ENCODE results near the gene EFCAB8. TPM values are rescaled to one million over a fixed set of nuclear protein-coding genes. Genes with fewer than 3 reads are reported as not detected.
"Not testable (repeated sequence)": the region's sequence is repeated elsewhere in the genome, so short reads cannot be mapped to it uniquely, and the experiment has no call there.

EFCAB8 gene
- total RNA-seq, 1 experiment from 2014 or later = 0.09 TPM

DNA sequence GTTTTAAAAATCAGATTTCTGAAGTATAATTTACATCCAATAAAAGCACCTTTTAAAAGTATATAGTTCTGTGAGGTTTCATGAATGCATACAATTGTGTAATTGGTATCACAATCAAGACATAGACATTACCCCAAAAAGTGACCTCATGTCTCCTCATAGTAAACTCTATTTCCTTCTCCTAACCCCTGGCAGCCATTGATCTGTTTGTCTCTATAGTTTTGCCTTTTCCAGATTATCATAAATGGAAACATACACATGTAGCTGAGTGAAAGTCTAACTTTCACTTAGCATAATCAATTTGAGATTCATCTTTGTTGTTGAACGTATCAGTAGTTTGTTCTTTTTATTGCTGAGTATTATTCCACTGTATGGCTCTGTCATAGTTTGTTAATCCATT lies 87.9 kb downstream of the EFCAB8 start:
- no peaks in the 10 kb centered on the region for H3K9me3 ChIP-seq (ENCODE audit: control insufficient read depth, low read depth, low read length)
- H3K9ac ChIP-seq (ENCODE audit: extremely low read depth, insufficient read length, low read length) = no peak overlapping the region
- H2AK5ac ChIP-seq (ENCODE audit: insufficient read length, low read length) = no peak overlapping the region
- no peaks in the 10 kb centered on the region for H4K20me1 ChIP-seq (ENCODE audit: control insufficient read depth, insufficient read depth, insufficient read length)
- no peak overlapping the region for H3K27ac Mint-ChIP-seq
- no peak overlapping the region for H3K27ac ChIP-seq (ENCODE audit: insufficient read length, low read depth, low read length)
- no peak overlapping the region for H2BK20ac ChIP-seq (ENCODE audit: low read depth, low read length, poor library complexity, severe bottlenecking)
- no peak overlapping the region for H2BK5ac ChIP-seq (ENCODE audit: insufficient read length, low read length)
- no peak overlapping the region for H3K56ac ChIP-seq (ENCODE audit: insufficient read length, low read depth, low read length)
- no peak overlapping the region for H3K4me2 ChIP-seq (ENCODE audit: insufficient read depth, insufficient read length, low read length)
- H3T11ph ChIP-seq (ENCODE audit: low read length) = no peak overlapping the region
- no peak overlapping the region for H4K8ac ChIP-seq (replicated peaks; ENCODE audit: insufficient read length, low read depth, low read length)
- no peak overlapping the region for H3K4ac ChIP-seq (ENCODE audit: low read depth, low read length)
- no peaks in the 10 kb centered on the region for H3K79me1 ChIP-seq (ENCODE audit: insufficient read depth, low read depth, low read length, poor library complexity, severe bottlenecking)
- H3K27me3 Mint-ChIP-seq (ENCODE audit: low read depth) = peaks cover 82% of the 10 kb centered on the region
- no peaks in the 10 kb centered on the region for H3K79me2 ChIP-seq (ENCODE audit: insufficient read depth, low read length)
- no peak overlapping the region for H2AFZ ChIP-seq (ENCODE audit: low read length)
- H2BK12ac ChIP-seq (ENCODE audit: insufficient read length, low read depth, low read length) = no peak overlapping the region
- no peaks in the 10 kb centered on the region; the same call in 1 of the 2 replicates for H3K4me1 ChIP-seq (ENCODE audit: insufficient read depth, low read length)
- no CpG with 5 or more reads among the region's 1 CpG for WGBS (ENCODE audit: extremely low coverage, insufficient read length, low lambda C conversion rate)
- no peak overlapping the region for H2BK15ac ChIP-seq (ENCODE audit: low read depth, low read length)
- H3K23ac ChIP-seq (ENCODE audit: insufficient read length, low read depth, low read length) = no peak overlapping the region
- DNase-seq = no peak
- TF ChIP-seq, protein P1, sequence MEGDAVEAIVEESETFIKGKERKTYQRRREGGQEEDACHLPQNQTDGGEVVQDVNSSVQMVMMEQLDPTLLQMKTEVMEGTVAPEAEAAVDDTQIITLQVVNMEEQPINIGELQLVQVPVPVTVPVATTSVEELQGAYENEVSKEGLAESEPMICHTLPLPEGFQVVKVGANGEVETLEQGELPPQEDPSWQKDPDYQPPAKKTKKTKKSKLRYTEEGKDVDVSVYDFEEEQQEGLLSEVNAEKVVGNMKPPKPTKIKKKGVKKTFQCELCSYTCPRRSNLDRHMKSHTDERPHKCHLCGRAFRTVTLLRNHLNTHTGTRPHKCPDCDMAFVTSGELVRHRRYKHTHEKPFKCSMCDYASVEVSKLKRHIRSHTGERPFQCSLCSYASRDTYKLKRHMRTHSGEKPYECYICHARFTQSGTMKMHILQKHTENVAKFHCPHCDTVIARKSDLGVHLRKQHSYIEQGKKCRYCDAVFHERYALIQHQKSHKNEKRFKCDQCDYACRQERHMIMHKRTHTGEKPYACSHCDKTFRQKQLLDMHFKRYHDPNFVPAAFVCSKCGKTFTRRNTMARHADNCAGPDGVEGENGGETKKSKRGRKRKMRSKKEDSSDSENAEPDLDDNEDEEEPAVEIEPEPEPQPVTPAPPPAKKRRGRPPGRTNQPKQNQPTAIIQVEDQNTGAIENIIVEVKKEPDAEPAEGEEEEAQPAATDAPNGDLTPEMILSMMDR (conservative IDR thresholded peaks at IDR 0.05) = no peak
- H3K18ac ChIP-seq (ENCODE audit: insufficient read length, low read depth, low read length) = no peak overlapping the region
- H3K23me2 ChIP-seq (ENCODE audit: insufficient read length, low read depth, low read length, poor library complexity, severe bottlenecking) = no peaks in the 10 kb centered on the region
- peaks cover 12 to 14% of the 10 kb centered on the region in 2 experiments for H3K4me1 Mint-ChIP-seq
- no peak overlapping the region for H2BK120ac ChIP-seq (ENCODE audit: low read depth, low read length, poor library complexity, severe bottlenecking)
- no peak overlapping the region for H3K4me3 Mint-ChIP-seq
- no peak overlapping the region for H4K91ac ChIP-seq (ENCODE audit: insufficient read length, low read depth, low read length)
- H3K14ac ChIP-seq (ENCODE audit: insufficient read depth, low read length) = no peak overlapping the region
- peaks cover 5% of the 10 kb centered on the region; the same call in 1 of the 2 replicates for H3K27me3 ChIP-seq (ENCODE audit: insufficient read depth, low read length)
- H4K5ac ChIP-seq (ENCODE audit: insufficient read length, low read depth, low read length) = no peak overlapping the region
- peaks cover 0 to 15% of the 10 kb centered on the region in 2 experiments; a peak in 3 of 5 replicates for H3K9me3 Mint-ChIP-seq
- no peaks in the 10 kb centered on the region for H3K36me3 Mint-ChIP-seq (ENCODE audit: insufficient read depth in 1 of 3, low read depth in 3 of 3)

DNA sequence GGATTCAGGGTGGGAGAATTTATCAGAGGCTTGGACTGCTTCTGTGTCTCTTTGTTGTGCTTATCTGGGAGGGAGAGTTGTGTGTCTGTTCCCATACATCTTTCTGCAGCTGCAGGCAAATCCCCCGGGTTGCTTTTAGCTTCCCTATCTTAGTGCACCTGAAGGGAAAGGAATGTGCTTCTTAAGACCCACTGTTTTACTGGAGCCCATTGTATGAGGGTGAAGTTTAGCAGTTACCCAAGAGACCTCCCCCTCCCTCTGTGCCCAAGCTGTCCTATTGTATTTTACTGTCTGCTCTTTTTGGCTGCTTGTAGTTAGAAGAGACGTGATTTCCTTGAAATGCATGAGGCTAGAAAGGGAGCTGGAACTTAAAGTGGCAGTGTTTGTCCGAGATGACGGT lies 91.8 kb downstream of the EFCAB8 start:
- H2BK5ac ChIP-seq (ENCODE audit: insufficient read length, low read length); H3K4me3 Mint-ChIP-seq; H2BK20ac ChIP-seq (ENCODE audit: low read depth, low read length, poor library complexity, severe bottlenecking); H2BK12ac ChIP-seq (ENCODE audit: insufficient read length, low read depth, low read length); H3K27me3 ChIP-seq (ENCODE audit: insufficient read depth, low read length); H2BK15ac ChIP-seq (ENCODE audit: low read depth, low read length); H3K4me1 ChIP-seq (ENCODE audit: insufficient read depth, low read length); H4K8ac ChIP-seq (replicated peaks; ENCODE audit: insufficient read length, low read depth, low read length); H3K56ac ChIP-seq (ENCODE audit: insufficient read length, low read depth, low read length); H3K4me2 ChIP-seq (ENCODE audit: insufficient read depth, insufficient read length, low read length); H4K20me1 ChIP-seq (ENCODE audit: control insufficient read depth, insufficient read depth, insufficient read length); H3K23me2 ChIP-seq (ENCODE audit: insufficient read length, low read depth, low read length, poor library complexity, severe bottlenecking); H2AFZ ChIP-seq (ENCODE audit: low read length); H3K79me1 ChIP-seq (ENCODE audit: insufficient read depth, low read depth, low read length, poor library complexity, severe bottlenecking); H3K27ac ChIP-seq (ENCODE audit: insufficient read length, low read depth, low read length); H3T11ph ChIP-seq (ENCODE audit: low read length); H4K91ac ChIP-seq (ENCODE audit: insufficient read length, low read depth, low read length); H3K14ac ChIP-seq (ENCODE audit: insufficient read depth, low read length); H3K4ac ChIP-seq (ENCODE audit: low read depth, low read length); H3K79me2 ChIP-seq (ENCODE audit: insufficient read depth, low read length); H3K23ac ChIP-seq (ENCODE audit: insufficient read length, low read depth, low read length); H2AK5ac ChIP-seq (ENCODE audit: insufficient read length, low read length); H2BK120ac ChIP-seq (ENCODE audit: low read depth, low read length, poor library complexity, severe bottlenecking); H3K9me3 ChIP-seq (ENCODE audit: control insufficient read depth, low read depth, low read length); H4K5ac ChIP-seq (ENCODE audit: insufficient read length, low read depth, low read length); H3K9ac ChIP-seq (ENCODE audit: extremely low read depth, insufficient read length, low read length); H3K27ac Mint-ChIP-seq; H3K36me3 Mint-ChIP-seq (ENCODE audit: insufficient read depth in 1 of 3, low read depth in 3 of 3); DNase-seq; H3K18ac ChIP-seq (ENCODE audit: insufficient read length, low read depth, low read length): not testable (repeated sequence)
- Mint-ChIP-seq H3K27me3 (ENCODE audit: low read depth) (peaks cover 98% of the 10 kb centered on the region), H3K9me3 (peaks cover 4 to 27% of the 10 kb centered on the region in 2 experiments; a peak in 4 of 5 replicates), H3K4me1 (peaks cover 12 to 14% of the 10 kb centered on the region in 2 experiments)
- no CpG with 5 or more reads among the region's 4 CpGs for WGBS (ENCODE audit: extremely low coverage, insufficient read length, low lambda C conversion rate)

Measured in H9 (cell line).